Hepatocyte (in vitro differentiated cells): ENCODE results near the gene PLPPR3.

Source experiments
- CTCF ChIP-seq: fragments of 200-600 bp; sonication (generic); IDR thresholded peaks from 2 replicates; pipeline ENCODE4 v1.5.1; 2016; ENCODE audit warnings: antibody characterized with exemption, mild to moderate bottlenecking; ENCODE audit not compliant: poor library complexity
- EZH2 ChIP-seq: fragments of 200-600 bp; sonication (generic); IDR thresholded peaks from 2 replicates; pipeline ENCODE4 v1.6.1; 2016; ENCODE audit warnings: antibody characterized with exemption, mild to moderate bottlenecking, borderline replicate concordance

DNA sequence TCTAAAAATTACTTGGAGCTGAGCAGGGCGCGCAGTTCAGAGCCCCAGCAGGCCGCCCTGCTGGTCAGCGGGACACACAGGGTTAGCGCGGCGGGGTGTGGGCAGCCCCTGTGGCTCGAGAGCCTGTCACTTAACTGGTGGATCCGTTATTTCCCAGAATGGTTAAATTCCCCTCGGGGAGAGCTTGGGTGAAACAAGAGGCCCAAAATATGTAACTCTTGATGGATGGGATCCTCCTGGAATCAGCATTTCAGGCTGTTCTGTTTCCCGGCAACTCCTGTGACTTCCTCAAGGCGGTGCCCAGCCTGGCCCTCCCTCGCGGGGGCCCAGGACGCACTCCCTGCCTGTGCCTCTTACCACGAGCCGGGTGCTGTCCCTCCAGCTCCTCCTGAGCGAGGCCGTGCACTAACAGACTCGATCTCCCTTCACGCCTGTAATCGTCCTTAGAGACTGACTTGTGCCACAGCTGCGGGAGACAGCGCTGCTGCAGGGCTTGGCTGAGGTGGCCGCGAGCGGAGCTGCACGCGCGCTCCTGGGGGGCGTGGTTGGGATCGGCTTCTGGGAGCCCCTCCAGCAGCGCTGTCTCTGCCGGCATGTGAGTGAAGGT lies 14.8 kb downstream of the PLPPR3 start:
- TF ChIP-seq CTCF (no peak), EZH2 (no peak)
